Liver (tissue), 9 donors: ENCODE data around the gene C2CD2. TPM values are rescaled to one million over a fixed set of nuclear protein-coding genes. Genes with fewer than 3 reads are reported as not detected.

ENCODE experiments used
- DNase-seq: peaks from one replicate; pipeline ENCODE4 v3.0.0-alpha.2; 2017; ENCODE audit warnings: low spot score
- H3K27ac ChIP-seq, 2 donors: one replicate each; pipeline ENCODE4 v1.7.0; 2013; ENCODE audit warnings: inconsistent platforms in 2 of 2, low read length in 2 of 2, control low read depth in 1 of 2, low read depth in 1 of 2, mild to moderate bottlenecking in 1 of 2
- H3K27me3 ChIP-seq, 4 donors: one replicate each; pipeline versions ENCODE4 v1.6.1 to v1.7.0; 2013; ENCODE audit warnings: low read length in 3 of 4, inconsistent platforms in 1 of 4, mild to moderate bottlenecking in 1 of 4, moderate library complexity in 1 of 4; ENCODE audit not compliant: control insufficient read depth in 4 of 4, insufficient read depth in 4 of 4
- H3K36me3 ChIP-seq, 4 donors: one replicate each; pipeline versions ENCODE4 v1.6.1 to v1.7.0; 2013; ENCODE audit warnings: low read length in 3 of 4, mild to moderate bottlenecking in 3 of 4, low read depth in 1 of 4, moderate library complexity in 1 of 4; ENCODE audit not compliant: control insufficient read depth in 4 of 4, insufficient read depth in 3 of 4
- H3K4me1 ChIP-seq, 4 donors: one replicate each; pipeline versions ENCODE4 v1.6.1 to v1.7.0; 2013; ENCODE audit warnings: low read length in 3 of 4, mild to moderate bottlenecking in 3 of 4, moderate library complexity in 1 of 4; ENCODE audit not compliant: control insufficient read depth in 4 of 4, insufficient read depth in 4 of 4
- H3K4me3 ChIP-seq, 3 donors: one replicate each; pipeline versions ENCODE4 v1.6.1 to v1.7.0; 2013; ENCODE audit warnings: low read length in 3 of 3, control low read depth in 1 of 3, low read depth in 1 of 3, mild to moderate bottlenecking in 1 of 3
- H3K9ac ChIP-seq, 2 donors: one replicate each; pipeline ENCODE4 v1.7.0; 2013; ENCODE audit warnings: low read length in 2 of 2, mild to moderate bottlenecking in 2 of 2, moderate library complexity in 2 of 2, control low read depth in 1 of 2, low read depth in 1 of 2
- H3K9me3 ChIP-seq, 4 donors: one replicate each; pipeline versions ENCODE4 v1.6.1 to v1.7.0; 2013; ENCODE audit warnings: low read length in 3 of 4; ENCODE audit not compliant: control insufficient read depth in 4 of 4
- ATF3 ChIP-seq: IDR thresholded peaks from 2 replicates; pipeline ENCODE4 v1.6.1; 2016; ENCODE audit warnings: antibody characterized with exemption
- CTCF ChIP-seq: fragments of 150-350 bp; IDR thresholded peaks from 2 replicates; pipeline ENCODE4 v1.5.1; 2017; ENCODE audit warnings: improper control_type of control experiment, low read depth, low read length; ENCODE audit not compliant: missing input control
- EGR1 ChIP-seq, 2 donors: IDR thresholded peaks; 2 replicates each; pipeline ENCODE4 v1.6.1; 2016 to 2018; ENCODE audit warnings: antibody characterized with exemption in 2 of 2, low read depth in 2 of 2
- FOXA1 ChIP-seq: IDR thresholded peaks from 2 replicates; pipeline ENCODE4 v1.6.1; 2016; ENCODE audit warnings: antibody characterized with exemption
- FOXA2 ChIP-seq: IDR thresholded peaks from 2 replicates; pipeline ENCODE4 v1.6.1; 2016; ENCODE audit warnings: antibody characterized with exemption
- GABPA ChIP-seq, 2 donors: IDR thresholded peaks in 1 of 2; conservative IDR thresholded peaks in 1 of 2; 2 replicates each; pipeline ENCODE4 v1.6.1; 2016; ENCODE audit warnings: antibody characterized with exemption in 2 of 2, mild to moderate bottlenecking in 1 of 2, moderate library complexity in 1 of 2
- HNF4A ChIP-seq, 2 donors: conservative IDR thresholded peaks; 2 replicates each; pipeline ENCODE4 v1.6.1; 2016; ENCODE audit warnings: antibody characterized with exemption in 2 of 2, mild to moderate bottlenecking in 2 of 2
- JUND ChIP-seq, 2 donors: IDR thresholded peaks; 2 replicates each; pipeline ENCODE4 v1.6.1; 2016; ENCODE audit warnings: antibody characterized with exemption in 2 of 2
- MAX ChIP-seq: IDR thresholded peaks from 2 replicates; pipeline ENCODE4 v1.6.1; 2016; ENCODE audit warnings: antibody characterized with exemption
- NR2F2 ChIP-seq: IDR thresholded peaks from 2 replicates; pipeline ENCODE4 v1.6.1; 2016; ENCODE audit warnings: antibody characterized with exemption
- RAD21 ChIP-seq, 2 donors: IDR thresholded peaks; 2 replicates each; pipeline ENCODE4 v1.6.1; 2016; ENCODE audit warnings: antibody characterized with exemption in 2 of 2, mild to moderate bottlenecking in 2 of 2
- REST ChIP-seq: IDR thresholded peaks from 2 replicates; pipeline ENCODE4 v1.6.1; 2016; ENCODE audit warnings: antibody characterized with exemption, mild to moderate bottlenecking
- RXRA ChIP-seq, 2 donors: IDR thresholded peaks; 2 replicates each; pipeline ENCODE4 v1.6.1; 2017 to 2018; ENCODE audit warnings: antibody characterized with exemption in 2 of 2, mild to moderate bottlenecking in 1 of 2
- SP1 ChIP-seq: IDR thresholded peaks from 2 replicates; pipeline ENCODE4 v1.6.1; 2018; ENCODE audit warnings: antibody characterized with exemption, mild to moderate bottlenecking
- TAF1 ChIP-seq: conservative IDR thresholded peaks from 2 replicates; pipeline ENCODE4 v1.6.1; 2016; ENCODE audit warnings: antibody characterized with exemption, mild to moderate bottlenecking
- YY1 ChIP-seq: IDR thresholded peaks from 2 replicates; pipeline ENCODE4 v1.6.1; 2016; ENCODE audit warnings: antibody characterized with exemption, mild to moderate bottlenecking
- ZBTB33 ChIP-seq: IDR thresholded peaks from 2 replicates; pipeline ENCODE4 v1.6.1; 2016; ENCODE audit warnings: antibody characterized with exemption
- WGBS: extraction: QIAGEN DNeasy Blood & Tissue Kit; methylation state at CpG from one replicate; pipeline ENCODE4 v1.1.7; 2013; 5-methylcytosine and 5-hydroxymethylcytosine counted together
- polyA plus RNA-seq, 2 donors: library from polyadenylated mRNA; stranded (reverse) in 1 of 2; unstranded in 1 of 2; fragments of 200-250 nt in 1 of 2; fragments of >200 nt in 1 of 2; fragmentation: Nextera tagmentation in 1 of 2; extraction: Ambion mirVana in 1 of 2; gene quantifications; one replicate each; pipeline versions ENCODE4 v1.2.1 to v1.2.3, GENCODE V29; 2013 to 2015
- total RNA-seq, 2 donors: library from RNA; depleted of rRNA; stranded (reverse); fragments of >200 nt; gene quantifications; one replicate each; pipeline ENCODE4 v1.2.3, GENCODE V29; 2014
- donor health status: healthy.
- donor health status: healthy.
- donor health status: healthy.
- donor health status: healthy.
- donor health status: healthy.

C2CD2 gene
- total and polyA plus RNA-seq, 4 donors: 2.9 to 17.9 (median 6.0) TPM

GRCh38 chr21:41972511-41973205 is 18.8 kb upstream of the C2CD2 start (continued):
- TF ChIP-seq TAF1 (no peak), JUND (IDR thresholded peaks at IDR 0.05) (no peak), MAX (no peak), ZBTB33 (no peak), FOXA2 (no peak)

GRCh38 chr21:41971891-41972290 is 18.1 kb upstream of the C2CD2 start:
- H3K4me1 ChIP-seq: peaks cover 0 to 3% (median 0%) of the 10 kb centered on the region in 4 donors
- no peak overlapping the region for H3K9ac ChIP-seq
- WGBS: 96% methylated on average over 6 of the region's 6 CpGs
- no peaks in the 10 kb centered on the region for H3K9me3 ChIP-seq
- H3K4me3 ChIP-seq: no peak overlapping the region
- DNase-seq: no peak
- TF ChIP-seq RAD21 (IDR thresholded peaks at IDR 0.05) (no peak), NR2F2 (no peak), SP1 (no peak), GABPA (IDR thresholded peaks at IDR 0.05 in 1 of 2, conservative IDR thresholded peaks at IDR 0.05 in 1 of 2) (no peak), HNF4A (conservative IDR thresholded peaks at IDR 0.05) (no peak), REST (no peak), RXRA (IDR thresholded peaks at IDR 0.05) (no peak), EGR1 (IDR thresholded peaks at IDR 0.05; ENCODE audit: low read depth in 2 of 2) (no peak), CTCF (no peak), MAX (no peak), YY1 (no peak), ZBTB33 (no peak), FOXA2 (no peak), FOXA1 (no peak), ATF3 (no peak), JUND (IDR thresholded peaks at IDR 0.05) (no peak), TAF1 (no peak)
- no peaks in the 10 kb centered on the region for H3K36me3 ChIP-seq
- no peaks in the 10 kb centered on the region for H3K27me3 ChIP-seq
- no peak overlapping the region for H3K27ac ChIP-seq
